GM12873 (cell line): ENCODE results near the gene ARL10.
A peak's percentile ranks its signal among the peaks of the same experiment; 100 is the strongest.

Source experiments
- CTCF ChIP-seq: IDR thresholded peaks from 2 replicates; pipeline ENCODE4 v1.5.1; 2012; ENCODE audit warnings: low read depth, mild to moderate bottlenecking, moderate library complexity, low read length, control low read depth; ENCODE audit not compliant: insufficient read depth; ENCODE audit errors: missing control alignments

The ARL10 gene

GRCh38 chr5:176412517-176413254 is 47.4 kb downstream of the ARL10 start:
- TF ChIP-seq CTCF, result no peak

GRCh38 chr5:176413255-176413565 is 47.9 kb downstream of the ARL10 start:
- no peak for TF ChIP-seq CTCF

GRCh38 chr5:176413709-176414191 is 48.5 kb downstream of the ARL10 start:
- no peak for TF ChIP-seq CTCF

- TF ChIP-seq CTCF, result no peak
These were observed 49.4 kb downstream of the ARL10 start for GRCh38 chr5:176414704-176415103.

- no peak for TF ChIP-seq CTCF
These were observed 50.1 kb downstream of the ARL10 start for GRCh38 chr5:176415240-176415951.

GRCh38 chr5:176415952-176416924 is 51.0 kb downstream of the ARL10 start, which contains the start of gene CLTB:
TSS of gene CLTB (minus strand) at chr5:176416539. CDS start at chr5:176416363, 176 bp downstream.
- peak; percentile 71 for TF ChIP-seq CTCF
